ENCODE measurements around the gene PRKN. TPM values are rescaled to one million over a fixed set of nuclear protein-coding genes. Genes with fewer than 3 reads are reported as not detected.

Gene PRKN
- polyA plus RNA-seq, 3 donors = 0.41 to 16.8 (median 2.1) TPM

GRCh38 chr6:161761966-161762365, 965.6 kb downstream of the PRKN start:
- no peak overlapping the region for H3K27ac ChIP-seq (ENCODE audit: low read depth, low read length)
- 85 to 90% (median 89%) methylated on average over 6 of the region's 6 CpGs for WGBS, 3 donors

GRCh38 chr6:161755080-161755479, 972.5 kb downstream of the PRKN start:
- 69 to 71% (median 69%) methylated on average over 5 of the region's 5 CpGs for WGBS, 3 donors
- no peak overlapping the region for H3K27ac ChIP-seq (ENCODE audit: low read depth, low read length)

- WGBS, 3 donors = 56 to 90% (median 89%) methylated on average over 3 of the region's 3 CpGs
- H3K27ac ChIP-seq (ENCODE audit: low read depth, low read length) = no peak overlapping the region
Measured at GRCh38 chr6:161750686-161751085, 976.9 kb downstream of the PRKN start.

GRCh38 chr6:161749576-161749975, 978.0 kb downstream of the PRKN start:
- no peak overlapping the region for H3K27ac ChIP-seq (ENCODE audit: low read depth, low read length)
- 80 to 85% (median 83%) methylated on average over 4 of the region's 4 CpGs for WGBS, 3 donors

GRCh38 chr6:161748535-161749416, 978.8 kb downstream of the PRKN start:
- no peak overlapping the region for H3K27ac ChIP-seq (ENCODE audit: low read depth, low read length)
- 63 to 69% (median 65%) methylated on average over 18 of the region's 18 CpGs for WGBS, 3 donors

GRCh38 chr6:161747506-161747905, 980.1 kb downstream of the PRKN start:
- WGBS, 3 donors = 85 to 89% (median 86%) methylated on average over 7 of the region's 7 CpGs
- no peak overlapping the region for H3K27ac ChIP-seq (ENCODE audit: low read depth, low read length)

GRCh38 chr6:161745594-161746141, 981.9 kb downstream of the PRKN start:
- H3K27ac ChIP-seq (ENCODE audit: low read depth, low read length) = no peak overlapping the region
- 63 to 72% (median 64%) methylated on average over 5 of the region's 5 CpGs for WGBS, 3 donors

- H3K27ac ChIP-seq (ENCODE audit: low read depth, low read length) = no peak overlapping the region
- WGBS, 3 donors = 86 to 90% (median 87%) methylated on average over 2 of the region's 2 CpGs
Measured at GRCh38 chr6:161745128-161745527, 982.4 kb downstream of the PRKN start.

GRCh38 chr6:161744211-161745067, 983.1 kb downstream of the PRKN start:
- no peak overlapping the region for H3K27ac ChIP-seq (ENCODE audit: low read depth, low read length)
- WGBS, 3 donors = 87 to 88% (median 88%) methylated on average over 14 of the region's 14 CpGs

GRCh38 chr6:161743509-161744178, 983.9 kb downstream of the PRKN start:
- 94 to 95% (median 95%) methylated on average over 15 of the region's 15 CpGs for WGBS, 3 donors
- no peak overlapping the region for H3K27ac ChIP-seq (ENCODE audit: low read depth, low read length)

- no peak overlapping the region for H3K27ac ChIP-seq (ENCODE audit: low read depth, low read length)
- 76 to 88% (median 77%) methylated on average over 7 of the region's 7 CpGs for WGBS, 3 donors
Measured at GRCh38 chr6:161740486-161740885, 987.1 kb downstream of the PRKN start.

GRCh38 chr6:161736781-161737292, 990.7 kb downstream of the PRKN start:
- WGBS, 3 donors = 58 to 64% (median 58%) methylated on average over 6 of the region's 6 CpGs
- no peak overlapping the region for H3K27ac ChIP-seq (ENCODE audit: low read depth, low read length)

- WGBS, 3 donors = 18 to 76% (median 75%) methylated on average over 2 of the region's 2 CpGs
- no peak overlapping the region for H3K27ac ChIP-seq (ENCODE audit: low read depth, low read length)
Measured at GRCh38 chr6:161736326-161736725, 991.2 kb downstream of the PRKN start.

- WGBS, 3 donors = 80 to 91% (median 87%) methylated on average over 3 of the region's 3 CpGs
- no peak overlapping the region for H3K27ac ChIP-seq (ENCODE audit: low read depth, low read length)
Measured at GRCh38 chr6:161732594-161732993, 995.0 kb downstream of the PRKN start.

- H3K27ac ChIP-seq (ENCODE audit: low read depth, low read length) = no peak overlapping the region
- WGBS, 3 donors = 76 to 83% (median 78%) methylated on average over 6 of the region's 6 CpGs
Measured at GRCh38 chr6:161727083-161727833, 1000.3 kb downstream of the PRKN start.

- no peak overlapping the region for H3K27ac ChIP-seq (ENCODE audit: low read depth, low read length)
- WGBS, 3 donors = 77 to 83% (median 80%) methylated on average over 3 of the region's 3 CpGs
Measured at GRCh38 chr6:161722394-161722793, 1005.2 kb downstream of the PRKN start.

GRCh38 chr6:161721511-161721910, 1006.1 kb downstream of the PRKN start:
- WGBS, 3 donors = 75 to 80% (median 79%) methylated on average over 8 of the region's 8 CpGs
- no peak overlapping the region for H3K27ac ChIP-seq (ENCODE audit: low read depth, low read length)

- WGBS, 3 donors = 53 to 72% (median 71%) methylated on average over 3 of the region's 3 CpGs
- H3K27ac ChIP-seq (ENCODE audit: low read depth, low read length) = no peak overlapping the region
Measured at GRCh38 chr6:161716176-161716575, 1011.4 kb downstream of the PRKN start.

Measured in adipose tissue (tissue), 3 donors.